Mesendoderm (in vitro differentiated cells): ENCODE measurements around the gene PTPRG.
A peak's percentile ranks its signal among the peaks of the same experiment; 100 is the strongest.

Experiments
- DNase-seq: peaks from one replicate; pipeline ENCODE4 v3.0.0; 2013
- H2AK5ac ChIP-seq: 2 replicates; pipeline ENCODE4 v1.6.1; 2013; ENCODE audit warnings: low read length, inconsistent platforms
- H2BK120ac ChIP-seq: 2 replicates; pipeline ENCODE4 v1.6.1; 2013; ENCODE audit warnings: low read depth, mild to moderate bottlenecking, low read length, moderate library complexity, mixed read lengths
- H2BK15ac ChIP-seq: replicated peaks from 2 replicates; pipeline ENCODE4 v1.6.1; 2013; ENCODE audit warnings: low read depth, mild to moderate bottlenecking, moderate library complexity
- H2BK5ac ChIP-seq: 2 replicates; pipeline ENCODE4 v1.6.1; 2013; ENCODE audit warnings: low read length, inconsistent platforms
- H3K18ac ChIP-seq: 2 replicates; pipeline ENCODE4 v1.6.1; 2013; ENCODE audit warnings: mild to moderate bottlenecking, low read length, mixed read lengths
- H3K23ac ChIP-seq: one replicate; pipeline ENCODE4 v1.6.1; 2013; ENCODE audit warnings: low read length
- H3K27ac ChIP-seq: 2 replicates; pipeline ENCODE4 v1.5.1; 2013; ENCODE audit warnings: low read depth, mild to moderate bottlenecking, inconsistent platforms, low read length, moderate library complexity
- H3K27me3 ChIP-seq: 2 replicates; pipeline ENCODE4 v1.6.1; 2013; ENCODE audit warnings: low read length, control low read depth, mild to moderate bottlenecking, inconsistent platforms; ENCODE audit not compliant: insufficient read depth, poor library complexity
- H3K36me3 ChIP-seq: 2 replicates; pipeline ENCODE4 v1.6.1; 2013; ENCODE audit warnings: low read length, inconsistent platforms; ENCODE audit not compliant: control insufficient read depth, insufficient read depth
- H3K4ac ChIP-seq: one replicate; pipeline ENCODE4 v1.6.1; 2013; ENCODE audit warnings: low read depth, mild to moderate bottlenecking, low read length, moderate library complexity
- H3K4me1 ChIP-seq: 2 replicates; pipeline ENCODE4 v1.6.1; 2013; ENCODE audit warnings: low read depth, low read length, inconsistent platforms; ENCODE audit not compliant: control insufficient read depth
- H3K4me2 ChIP-seq: 2 replicates; pipeline ENCODE4 v1.6.1; 2013; ENCODE audit warnings: low read length
- H3K4me3 ChIP-seq: 2 replicates; pipeline ENCODE4 v1.5.1; 2013; ENCODE audit warnings: mild to moderate bottlenecking, low read length
- H3K56ac ChIP-seq: one replicate; pipeline ENCODE4 v1.6.1; 2013; ENCODE audit warnings: low read length
- H3K79me1 ChIP-seq: 2 replicates; pipeline ENCODE4 v1.6.1; 2013; ENCODE audit warnings: low read length, inconsistent platforms
- H3K79me2 ChIP-seq: 2 replicates; pipeline ENCODE4 v1.6.1; 2013; ENCODE audit warnings: mild to moderate bottlenecking, low read length; ENCODE audit not compliant: control insufficient read depth, insufficient read depth
- H3K9ac ChIP-seq: 2 replicates; pipeline ENCODE4 v1.6.1; 2013; ENCODE audit warnings: low read length, inconsistent platforms
- H4K5ac ChIP-seq: one replicate; pipeline ENCODE4 v1.6.1; 2013; ENCODE audit warnings: low read length
- H4K8ac ChIP-seq: one replicate; pipeline ENCODE4 v1.6.1; 2013; ENCODE audit warnings: low read depth, mild to moderate bottlenecking, control low read depth, low read length, moderate library complexity
- WGBS: extraction: QIAGEN DNeasy Blood & Tissue Kit; methylation state at CpG from one replicate; pipeline ENCODE4 v1.1.7; 2013; ENCODE audit warnings: low lambda C conversion rate, missing lambda C conversion rate; ENCODE audit not compliant: insufficient coverage; ENCODE audit errors: extremely low coverage; 5-methylcytosine and 5-hydroxymethylcytosine counted together

PTPRG gene

GRCh38 chr3:61668317-61668864, 107.0 kb downstream of the PTPRG start:
- Histone ChIP-seq H2BK15ac (no peak overlapping the region), H3K4me1 (peaks cover 15% of the 10 kb centered on the region), H3K4me3 (no peak overlapping the region), H4K8ac (no peak overlapping the region), H3K18ac (no peak overlapping the region), H3K79me1 (peaks cover 21% of the 10 kb centered on the region), H2BK120ac (no peak overlapping the region), H3K27me3 (no peaks in the 10 kb centered on the region), H3K9ac (no peak overlapping the region), H2BK5ac (no peak overlapping the region), H3K4me2 (no peak overlapping the region), H4K5ac (no peak overlapping the region), H3K56ac (no peak overlapping the region), H3K79me2 (peaks cover 75% of the 10 kb centered on the region), H3K4ac (no peak overlapping the region), H2AK5ac (no peak overlapping the region), H3K36me3 (no peaks in the 10 kb centered on the region), H3K27ac (no peak overlapping the region), H3K23ac (no peak overlapping the region)
- no CpG with 5 or more reads among the region's 5 CpGs for WGBS
- no peak for DNase-seq

- H2BK120ac ChIP-seq: no peak overlapping the region
- no peak overlapping the region for H3K4ac ChIP-seq
- H2BK15ac ChIP-seq: no peak overlapping the region
- H4K8ac ChIP-seq: no peak overlapping the region
- peaks cover 10% of the 10 kb centered on the region for H3K4me1 ChIP-seq
- H3K79me2 ChIP-seq: peaks cover 69% of the 10 kb centered on the region
- no peak overlapping the region for H3K23ac ChIP-seq
- H3K9ac ChIP-seq: no peak overlapping the region
- H3K79me1 ChIP-seq: peaks cover 21% of the 10 kb centered on the region
- H3K56ac ChIP-seq: no peak overlapping the region
- H3K27me3 ChIP-seq: no peaks in the 10 kb centered on the region
- no peak overlapping the region for H3K4me2 ChIP-seq
- no peak overlapping the region for H3K18ac ChIP-seq
- H3K27ac ChIP-seq: no peak overlapping the region
- no CpG with 5 or more reads among the region's 3 CpGs for WGBS
- no peak overlapping the region for H2AK5ac ChIP-seq
- no peak overlapping the region for H4K5ac ChIP-seq
- no peaks in the 10 kb centered on the region for H3K36me3 ChIP-seq
- no peak overlapping the region for H3K4me3 ChIP-seq
- H2BK5ac ChIP-seq: no peak overlapping the region
- DNase-seq: no peak
Observed at GRCh38 chr3:61669203-61669602, 107.8 kb downstream of the PTPRG start.

DNA sequence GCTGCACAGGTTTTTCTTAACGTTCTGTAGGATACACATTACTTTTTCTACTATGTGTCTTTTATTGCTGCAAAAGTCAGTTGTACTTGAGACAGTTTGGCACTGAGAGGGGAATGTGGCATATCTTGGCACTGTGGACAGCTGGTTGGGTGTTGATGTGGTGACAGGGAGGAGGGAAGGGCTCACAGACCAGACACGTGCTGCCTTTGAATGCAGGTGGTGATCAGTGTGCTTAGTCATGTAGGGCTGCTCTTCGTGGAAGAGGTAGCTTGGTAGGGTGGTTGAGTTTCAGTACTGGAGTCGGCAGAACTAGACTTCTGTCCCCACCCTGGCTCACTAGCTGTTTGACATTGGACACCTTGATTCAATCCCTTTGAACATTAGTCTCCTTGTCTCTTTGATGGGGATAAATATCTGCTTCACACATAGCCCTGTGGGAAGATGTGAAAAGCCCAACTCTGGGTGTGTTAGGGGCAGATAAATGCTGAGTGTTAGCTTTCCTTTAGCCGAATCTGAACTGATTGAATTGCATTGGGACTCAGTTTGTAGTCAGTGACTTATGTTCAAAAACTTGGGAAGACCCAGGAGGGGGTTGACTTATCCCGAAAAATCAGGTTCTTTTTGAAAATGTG, 108.4 kb downstream of the PTPRG start:
- Histone ChIP-seq H3K9ac (no peak overlapping the region), H3K56ac (no peak overlapping the region), H3K4me1 (peaks cover 9% of the 10 kb centered on the region), H3K4me2 (no peak overlapping the region), H4K5ac (no peak overlapping the region), H3K4ac (no peak overlapping the region), H3K79me2 (peaks cover 65% of the 10 kb centered on the region), H2AK5ac (no peak overlapping the region), H4K8ac (no peak overlapping the region), H3K27ac (no peak overlapping the region), H2BK5ac (peak overlapping the region; percentile 48), H3K23ac (no peak overlapping the region), H2BK120ac (no peak overlapping the region), H2BK15ac (no peak overlapping the region), H3K18ac (no peak overlapping the region), H3K36me3 (no peaks in the 10 kb centered on the region), H3K4me3 (no peak overlapping the region), H3K27me3 (no peaks in the 10 kb centered on the region), H3K79me1 (peaks cover 21% of the 10 kb centered on the region)
- no CpG with 5 or more reads among the region's 6 CpGs for WGBS
- DNase-seq: peak; percentile 67

DNA sequence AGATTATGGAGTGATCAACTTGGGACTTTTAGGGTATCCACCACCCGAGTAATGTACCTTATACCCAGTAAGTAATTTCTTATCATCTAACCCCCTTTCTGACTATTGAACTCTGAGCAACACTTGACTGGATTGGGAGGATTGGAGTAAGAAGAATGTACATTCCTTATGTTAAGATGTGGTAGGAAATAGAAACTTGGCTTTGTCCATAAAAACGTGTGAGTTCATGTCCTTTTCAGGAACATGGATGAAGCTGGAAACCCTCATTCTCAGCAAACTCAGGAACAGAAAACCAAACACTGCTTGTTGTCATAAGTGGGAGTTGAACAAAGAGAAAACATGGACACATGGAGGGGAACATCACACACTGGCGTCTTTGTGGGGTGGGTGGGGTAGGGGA, 112.3 kb downstream of the PTPRG start:
- Histone ChIP-seq H3K79me1 (peaks cover 22% of the 10 kb centered on the region), H2AK5ac (no peak overlapping the region), H3K18ac (no peak overlapping the region), H3K4ac (no peak overlapping the region), H3K4me1 (peaks cover 13% of the 10 kb centered on the region), H3K9ac (no peak overlapping the region), H3K56ac (no peak overlapping the region), H4K5ac (no peak overlapping the region), H3K27me3 (no peaks in the 10 kb centered on the region), H3K36me3 (no peaks in the 10 kb centered on the region), H3K79me2 (peaks cover 57% of the 10 kb centered on the region), H3K27ac (no peak overlapping the region), H2BK5ac (no peak overlapping the region), H4K8ac (no peak overlapping the region), H2BK120ac (no peak overlapping the region), H2BK15ac (no peak overlapping the region), H3K4me3 (no peak overlapping the region), H3K4me2 (no peak overlapping the region), H3K23ac (no peak overlapping the region)
- DNase-seq: no peak
- no CpG with 5 or more reads among the region's 3 CpGs for WGBS

- Histone ChIP-seq H3K56ac (no peak overlapping the region), H3K27ac (peak overlapping the region; percentile 61), H2BK120ac (no peak overlapping the region), H3K9ac (no peak overlapping the region), H4K8ac (no peak overlapping the region), H3K18ac (peak overlapping the region; percentile 39), H2BK5ac (no peak overlapping the region), H3K4me1 (peaks cover 10% of the 10 kb centered on the region), H3K27me3 (no peaks in the 10 kb centered on the region), H3K4me3 (no peak overlapping the region), H3K4me2 (no peak overlapping the region), H3K23ac (no peak overlapping the region), H3K36me3 (no peaks in the 10 kb centered on the region), H4K5ac (no peak overlapping the region), H2AK5ac (no peak overlapping the region), H3K4ac (no peak overlapping the region), H2BK15ac (no peak overlapping the region), H3K79me1 (peaks cover 21% of the 10 kb centered on the region), H3K79me2 (peaks cover 58% of the 10 kb centered on the region)
- DNase-seq: peak; percentile 95
- no CpG with 5 or more reads among the region's 1 CpG for WGBS
Observed at GRCh38 chr3:61674596-61674995, 113.2 kb downstream of the PTPRG start.

DNA sequence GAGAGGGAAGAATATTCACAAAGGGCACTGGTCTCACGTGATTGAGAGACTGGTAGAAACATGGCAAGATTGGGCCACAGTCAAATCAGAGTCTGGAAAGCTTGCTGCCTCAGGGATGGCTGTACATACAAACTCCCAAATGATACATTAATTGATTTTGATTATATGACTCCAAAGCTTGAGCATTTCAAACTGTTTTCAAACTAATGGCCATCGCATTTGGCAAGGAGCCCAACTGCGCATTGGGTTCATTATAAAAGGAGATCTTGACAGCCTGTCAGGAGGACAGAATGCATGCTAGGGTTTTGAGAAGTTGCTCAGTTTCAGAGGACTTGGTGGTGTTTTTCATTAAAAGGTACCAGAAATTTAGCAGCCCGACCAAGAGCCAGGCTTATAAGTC, 117.7 kb downstream of the PTPRG start:
- DNase-seq: no peak
- WGBS: no CpG with 5 or more reads among the region's 4 CpGs

More for the DNA sequence above, 117.7 kb downstream of the PTPRG start:
- Histone ChIP-seq H2AK5ac (no peak overlapping the region), H2BK5ac (no peak overlapping the region), H3K79me1 (peaks cover 14% of the 10 kb centered on the region), H3K23ac (no peak overlapping the region), H4K5ac (no peak overlapping the region), H2BK120ac (no peak overlapping the region), H3K36me3 (no peaks in the 10 kb centered on the region), H3K4me2 (no peak overlapping the region), H3K4ac (no peak overlapping the region), H3K18ac (peak overlapping the region; percentile 51), H3K56ac (no peak overlapping the region), H4K8ac (no peak overlapping the region), H3K79me2 (peaks cover 69% of the 10 kb centered on the region), H3K27me3 (no peaks in the 10 kb centered on the region), H3K4me3 (no peak overlapping the region), H3K4me1 (peaks cover 21% of the 10 kb centered on the region), H3K9ac (no peak overlapping the region), H3K27ac (no peak overlapping the region), H2BK15ac (no peak overlapping the region)
